Bladder microvascular endothelial cell (primary cell): ENCODE measurements around the gene PATE2. TPM values are rescaled to one million over a fixed set of nuclear protein-coding genes. Genes with fewer than 3 reads are reported as not detected.

Source experiments
- total RNA-seq: library from RNA; depleted of rRNA; stranded (reverse); fragments of >200 nt; gene quantifications from 2 replicates; pipeline ENCODE4 v1.2.3, GENCODE V29; 2014

PATE2 gene
- total RNA-seq, result 0.16 TPM in 1 of 2 replicates, not detected in the other

GRCh38 chr11:125778728-125779127 lies at the start of gene PATE2:
Gene PATE2, minus strand, starts transcription at chr11:125778828. Its CDS starts 55 bp downstream, at chr11:125778773.

GRCh38 chr11:125787827-125788226 lies 9.2 kb upstream of the PATE2 start, which contains the start of gene PATE3:
Gene PATE3, plus strand, starts transcription at chr11:125788127. Its CDS starts 25 bp downstream, at chr11:125788152.

GRCh38 chr11:125745979-125746378 lies 32.6 kb downstream of the PATE2 start, which contains the start of gene PATE1:
Gene PATE1, plus strand, starts transcription at chr11:125746279. Its CDS starts 26 bp downstream, at chr11:125746305.

Other genes starting within 250 kb of the PATE2 start
- 101 and 111 TPM in 2 replicates for gene EI24, start 209.4 kb downstream of the PATE2 start, total RNA-seq
- gene STT3A, start 186.0 kb downstream of the PATE2 start, total RNA-seq, result 117 and 253 TPM in 2 replicates
- gene CHEK1, start 153.7 kb downstream of the PATE2 start, total RNA-seq, result 28.2 and 31.2 TPM in 2 replicates
- gene ACRV1, start 98.0 kb downstream of the PATE2 start, total RNA-seq, result not detected in 2 replicates
- gene PATE1, start 32.5 kb downstream of the PATE2 start, total RNA-seq, result not detected in 2 replicates
- not detected in 2 replicates for gene PATE3, start 9.3 kb upstream of the PATE2 start, total RNA-seq
- gene PATE4, start 54.5 kb upstream of the PATE2 start, total RNA-seq, result under 0.01 TPM in 1 of 2 replicates, not detected in the other
- gene HYLS1, start 108.8 kb upstream of the PATE2 start, total RNA-seq, result 6.8 and 7.7 TPM in 2 replicates
- 8.3 and 11.3 TPM in 2 replicates for gene PUS3, start 124.4 kb upstream of the PATE2 start, total RNA-seq
- gene DDX25, start 125.7 kb upstream of the PATE2 start, total RNA-seq, result under 0.01 and 0.13 TPM in 2 replicates
- not detected in 2 replicates for gene VSIG10L2, start 167.2 kb upstream of the PATE2 start, total RNA-seq